ENCODE data around the gene ELFN1.

GRCh38 chr7:1698951-1699350 is 28.9 kb downstream of the ELFN1 start:
- no peak for TF ChIP-seq CTCF (IDR thresholded peaks at IDR 0.05; ENCODE audit: insufficient read depth, low read length)
- no peak for TF ChIP-seq SPI1 (IDR thresholded peaks at IDR 0.05; ENCODE audit: borderline replicate concordance, low read depth)
- TF ChIP-seq REST (IDR thresholded peaks at IDR 0.05; ENCODE audit: insufficient replicate concordance, low read depth), result no peak
